Activated naive CD4-positive, alpha-beta T cell (primary cell): Measurements from ENCODE around the gene FANCD2.
"Not testable (repeated sequence)": the region's sequence is repeated elsewhere in the genome, so short reads cannot be mapped to it uniquely, and the experiment has no call there.

Experiments used
- DNase-seq, 4 experiments: peaks; one replicate each; lab custom pipeline; 2025; lab: John Stamatoyannopoulos, UW

The FANCD2 gene

DNA sequence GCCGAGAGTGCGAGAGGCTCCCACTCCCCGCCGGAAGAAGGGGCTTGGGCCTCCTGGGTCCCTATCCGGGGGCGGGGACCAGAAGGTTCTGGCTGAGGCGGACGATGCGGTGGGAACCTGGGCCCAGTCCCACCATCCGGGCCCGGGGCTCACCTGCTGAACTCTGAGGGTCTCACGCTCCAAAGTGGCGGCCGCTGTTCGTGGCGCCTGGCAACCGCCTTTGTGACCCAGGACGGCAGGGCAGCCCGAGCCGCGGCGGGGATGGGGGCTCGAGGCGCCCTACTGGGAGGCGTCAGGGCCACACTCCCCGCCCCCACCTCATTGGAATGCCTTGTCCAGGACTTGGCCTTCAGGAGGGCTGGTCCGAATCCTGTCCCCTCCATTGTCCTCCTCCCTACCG lies 81.9 kb downstream of the FANCD2 start, which contains the start of gene FANCD2OS:
Gene FANCD2OS, minus strand, starts transcription at position 165 of the 400 bp plus-strand sequence. CDS start 3,481 bp downstream, outside the sequence.
- no peak for DNase-seq

DNA sequence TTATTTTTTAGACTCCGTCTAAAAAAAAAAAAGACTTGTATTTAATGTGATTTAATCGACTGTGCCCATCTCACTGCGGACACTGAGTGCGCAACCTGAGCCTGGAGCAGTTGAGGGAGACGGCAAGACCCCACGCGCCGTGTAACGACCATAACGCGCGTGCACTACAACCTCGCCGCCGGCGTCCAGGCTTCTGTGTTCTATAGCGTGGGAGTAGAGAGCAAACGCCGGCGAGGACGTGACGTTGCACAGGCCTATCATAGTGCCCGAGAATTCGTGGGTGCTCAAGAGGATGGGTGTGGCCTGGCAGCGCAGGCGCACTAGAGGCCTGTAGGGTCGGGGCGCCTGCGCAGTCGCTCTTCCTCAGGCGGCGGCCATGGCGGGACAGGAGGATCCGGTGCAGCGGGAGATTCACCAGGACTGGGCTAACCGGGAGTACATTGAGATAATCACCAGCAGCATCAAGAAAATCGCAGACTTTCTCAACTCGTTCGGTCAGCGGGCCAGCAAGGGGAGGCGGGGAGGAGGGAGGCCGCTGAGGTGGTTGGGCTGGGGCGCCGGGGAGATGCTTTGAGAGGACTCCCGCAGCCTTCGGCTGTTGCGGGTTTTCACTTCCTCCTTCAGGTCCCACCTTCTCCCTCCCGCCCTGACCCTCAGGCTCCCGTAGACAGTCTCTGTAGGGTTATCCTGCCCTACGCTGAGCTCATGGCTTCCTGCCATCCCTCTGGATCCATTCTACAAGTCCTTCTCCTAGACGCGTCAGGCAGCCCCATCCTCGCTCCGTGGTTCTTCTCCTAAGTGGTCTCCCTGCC lies 89.3 kb downstream of the FANCD2 start, which contains the start of gene BRK1:
Gene BRK1, plus strand, starts transcription at position 350 of the 812 bp plus-strand sequence. Its CDS starts 27 bp downstream, at position 377.
- peak; percentile 83 to 89 (median 86) for DNase-seq

DNA sequence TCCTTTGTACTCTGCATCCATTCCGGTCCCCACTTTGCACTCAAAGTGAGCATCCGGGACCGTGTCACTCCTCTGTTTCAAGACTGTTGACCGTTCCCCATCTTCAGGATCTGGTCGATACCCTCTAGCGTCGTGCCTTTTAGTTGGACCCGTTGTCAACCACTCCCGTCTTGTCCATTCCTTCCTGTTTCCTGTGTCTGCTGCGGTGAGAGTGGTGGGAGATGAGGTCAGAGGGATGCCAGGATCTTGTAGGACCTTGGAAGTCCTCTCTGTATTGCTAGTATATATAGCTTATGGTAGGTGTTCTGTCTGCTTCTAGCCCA lies 89.9 kb downstream of the FANCD2 start:
- no peak for DNase-seq

DNA sequence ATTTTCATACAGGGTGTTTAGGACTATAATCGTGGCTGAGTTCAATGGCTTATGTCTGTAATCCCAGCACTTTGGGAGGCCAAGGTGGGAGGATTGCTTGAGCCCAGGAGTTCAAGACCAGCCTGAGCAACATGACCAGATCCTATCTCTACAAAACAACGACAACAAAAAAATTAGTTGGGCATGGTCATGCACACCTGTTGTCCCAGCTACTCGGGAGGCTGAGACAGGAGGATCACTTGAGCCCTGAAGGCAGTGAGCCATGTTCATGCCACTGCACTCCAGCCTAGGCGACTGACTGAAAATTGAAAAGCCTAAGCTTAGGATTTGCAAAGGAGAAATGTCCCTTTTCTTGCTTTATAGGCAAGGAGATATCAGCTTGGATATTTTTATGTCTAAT lies 90.7 kb downstream of the FANCD2 start:
- DNase-seq = no peak

DNA sequence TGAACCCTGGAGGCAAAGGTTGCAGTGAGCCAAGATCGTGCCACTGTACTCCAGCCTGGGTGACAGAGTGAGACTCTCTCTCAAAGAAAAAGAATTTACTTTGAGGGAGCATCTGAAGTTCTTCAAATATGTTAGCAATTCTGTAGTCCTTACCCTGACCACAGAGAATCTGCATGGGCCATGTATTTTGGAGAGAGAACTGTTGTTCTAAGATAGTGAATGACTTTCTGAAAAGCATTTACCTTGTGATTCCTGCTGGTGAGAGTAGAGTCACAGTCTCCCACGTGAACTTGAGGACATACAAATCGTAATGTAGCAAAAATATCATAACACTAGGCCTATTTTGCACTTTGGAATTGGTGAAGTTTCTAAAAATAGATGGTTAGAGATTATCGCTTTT lies 93.1 kb downstream of the FANCD2 start:
- DNase-seq = no peak

DNA sequence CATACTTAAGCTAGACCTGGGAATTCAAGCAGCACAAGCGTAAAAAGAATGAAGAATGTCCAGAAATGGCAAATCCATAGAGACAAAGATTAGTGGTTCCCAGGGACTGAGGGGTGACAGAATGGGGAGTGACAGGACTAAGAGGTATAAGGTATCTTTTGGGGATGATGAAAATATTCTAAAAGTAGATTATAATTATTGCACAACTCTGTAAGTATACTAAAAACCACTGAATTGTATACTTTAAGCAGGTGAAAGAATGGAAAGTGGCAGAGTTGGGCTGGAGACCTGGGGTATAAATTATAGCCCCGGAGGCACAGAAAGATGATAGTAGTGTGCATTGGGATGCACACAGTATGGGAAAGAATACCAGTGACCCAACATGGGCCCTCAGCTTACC lies 94.8 kb downstream of the FANCD2 start:
- no peak for DNase-seq

DNA sequence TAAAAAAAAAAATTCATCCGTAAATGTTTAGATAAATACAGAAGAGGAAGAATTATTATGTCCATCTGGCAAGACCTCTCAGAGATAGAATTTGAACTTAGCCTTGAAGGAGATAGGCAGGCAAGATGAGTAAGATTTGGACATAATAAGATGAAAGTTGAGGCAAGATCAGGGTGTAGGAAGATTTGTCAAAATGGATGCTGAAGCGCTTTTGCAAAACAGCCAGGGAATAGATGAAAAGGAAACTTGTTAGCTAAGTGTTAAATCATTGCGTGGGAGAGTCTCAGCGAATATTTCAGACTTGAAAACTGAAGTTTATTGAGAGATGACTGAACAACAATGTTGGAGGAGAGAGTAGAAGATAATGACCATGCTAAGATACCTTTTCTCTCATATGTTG lies 96.5 kb downstream of the FANCD2 start:
- DNase-seq = no peak

DNA sequence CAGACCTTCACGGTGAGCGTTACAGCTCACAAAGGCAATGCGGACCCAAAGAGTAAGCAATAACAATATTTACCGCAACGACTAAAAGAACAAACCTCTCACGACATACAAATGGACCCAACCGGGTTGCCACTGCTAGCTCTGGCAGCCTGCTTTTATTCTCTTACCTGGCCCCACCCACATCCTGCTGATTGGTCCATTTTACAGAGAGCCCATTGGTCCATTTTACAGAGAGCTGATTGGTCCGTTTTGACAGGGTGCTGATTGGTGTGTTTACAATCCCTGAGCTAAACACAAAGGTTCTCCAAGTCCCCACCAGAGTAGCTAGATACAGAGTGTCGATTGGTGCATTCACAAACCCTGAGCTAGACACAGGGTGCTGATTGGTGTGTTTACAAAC lies 109.6 kb downstream of the FANCD2 start:
- DNase-seq = not testable (repeated sequence)

DNA sequence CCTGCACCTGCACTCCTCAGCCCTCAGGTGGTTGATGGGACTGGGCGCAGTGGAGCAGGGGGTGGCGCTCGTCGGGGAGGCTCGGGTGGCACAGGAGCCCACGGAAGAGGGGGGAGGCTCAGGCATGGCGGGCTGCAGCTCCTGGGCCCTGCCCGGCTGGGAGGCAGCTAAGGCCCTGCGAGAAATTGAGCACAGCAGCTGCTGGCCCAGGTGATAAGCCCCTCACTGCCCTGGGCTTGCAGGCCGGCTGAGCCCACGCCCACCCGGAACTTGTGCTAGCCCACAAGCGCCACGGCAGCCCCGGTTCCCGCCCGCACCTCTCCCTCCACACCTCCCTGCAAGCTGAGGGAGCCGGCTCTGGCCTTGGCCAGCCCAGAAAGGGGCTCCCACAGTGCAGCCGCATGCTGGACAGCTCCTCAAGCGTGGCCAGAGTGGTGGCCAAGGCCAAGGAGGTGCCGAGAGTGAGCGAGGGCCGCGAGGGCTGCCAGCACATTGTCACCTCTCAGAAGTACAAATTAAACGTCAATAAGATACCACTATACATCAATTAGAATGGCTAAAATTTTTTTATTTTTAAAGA lies 110.3 kb downstream of the FANCD2 start:
- DNase-seq = no peak

DNA sequence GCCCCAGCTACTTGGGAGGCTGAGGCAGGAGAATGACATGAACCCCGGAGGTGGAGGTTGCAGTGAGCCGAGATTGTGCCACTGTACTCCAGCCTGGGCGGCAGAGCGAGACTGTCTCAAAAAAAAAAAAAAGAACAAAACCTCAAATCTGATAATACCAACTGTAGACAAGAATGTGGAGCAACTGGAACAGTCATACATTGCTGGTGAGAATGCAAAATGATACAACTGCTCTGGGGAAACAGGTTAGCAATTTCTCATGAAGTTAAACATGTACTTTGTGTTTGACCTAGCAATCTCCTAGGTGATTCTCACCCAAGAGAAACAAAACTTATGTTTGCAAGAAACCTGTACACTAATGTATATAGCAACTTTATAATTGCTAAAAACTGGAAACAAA lies 110.9 kb downstream of the FANCD2 start:
- no peak for DNase-seq

DNA sequence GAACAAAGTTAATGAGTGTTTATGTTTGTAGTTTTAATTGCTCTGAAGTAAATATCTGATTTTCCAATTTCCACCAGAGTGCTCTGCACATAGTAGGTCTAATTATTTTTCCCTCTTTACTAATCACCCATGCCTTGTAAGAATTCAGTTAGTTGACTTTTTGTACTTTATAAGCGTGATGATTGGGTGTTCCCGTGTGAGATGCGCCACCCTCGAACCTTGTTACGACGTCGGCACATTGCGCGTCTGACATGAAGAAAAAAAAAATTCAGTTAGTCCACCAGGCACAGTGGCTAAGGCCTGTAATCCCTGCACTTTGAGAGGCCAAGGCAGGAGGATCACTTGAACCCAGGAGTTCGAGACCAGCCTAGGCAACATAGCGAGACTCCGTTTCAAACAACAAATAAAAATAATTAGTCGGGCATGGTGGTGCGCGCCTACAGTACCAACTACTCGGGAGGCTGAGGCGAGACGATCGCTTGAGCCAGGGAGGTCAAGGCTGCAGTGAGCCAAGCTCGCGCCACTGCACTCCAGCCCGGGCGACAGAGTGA lies 114.8 kb downstream of the FANCD2 start:
- DNase-seq = no peak

DNA sequence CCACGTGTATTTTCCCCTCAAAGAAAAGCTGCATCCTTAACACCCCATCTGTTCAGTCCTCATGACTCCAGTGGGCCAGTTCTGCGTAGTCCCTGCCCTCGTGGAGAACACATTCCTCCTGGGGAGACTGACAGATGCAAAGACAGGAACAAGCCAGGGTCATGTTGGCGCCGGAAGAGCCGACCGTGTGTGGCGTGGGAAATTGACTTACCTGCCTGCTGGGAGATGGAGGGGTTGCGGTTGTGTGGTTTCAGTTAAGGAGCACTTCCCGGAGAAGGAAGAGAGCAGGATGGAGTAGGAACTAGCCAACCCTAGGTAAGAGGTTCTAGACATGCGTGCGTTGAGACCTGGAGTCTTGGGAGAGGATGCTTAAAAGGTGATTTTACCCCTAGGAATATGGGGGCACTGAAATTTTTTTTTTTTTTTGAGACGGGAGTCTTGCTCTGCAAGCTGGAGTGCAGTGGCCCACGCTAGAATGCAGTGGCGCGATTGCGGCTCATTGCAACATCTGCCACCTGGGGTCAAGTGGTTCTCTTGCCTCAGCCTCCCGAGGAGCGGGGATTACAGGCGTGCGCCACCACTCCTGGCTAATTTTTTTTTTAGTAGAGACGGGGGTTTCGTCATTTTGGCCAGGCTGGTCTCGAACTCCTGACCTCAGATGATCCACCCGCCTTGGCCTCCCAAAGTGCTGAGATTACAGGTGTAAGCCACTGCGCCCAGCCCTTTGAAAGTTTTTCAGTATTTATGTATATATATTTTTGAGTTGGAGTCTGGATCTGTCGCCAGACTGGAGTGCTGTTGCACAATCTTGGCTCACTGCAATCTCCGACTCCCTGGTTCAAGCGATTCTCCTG lies 116.7 kb downstream of the FANCD2 start:
- DNase-seq = no peak

DNA sequence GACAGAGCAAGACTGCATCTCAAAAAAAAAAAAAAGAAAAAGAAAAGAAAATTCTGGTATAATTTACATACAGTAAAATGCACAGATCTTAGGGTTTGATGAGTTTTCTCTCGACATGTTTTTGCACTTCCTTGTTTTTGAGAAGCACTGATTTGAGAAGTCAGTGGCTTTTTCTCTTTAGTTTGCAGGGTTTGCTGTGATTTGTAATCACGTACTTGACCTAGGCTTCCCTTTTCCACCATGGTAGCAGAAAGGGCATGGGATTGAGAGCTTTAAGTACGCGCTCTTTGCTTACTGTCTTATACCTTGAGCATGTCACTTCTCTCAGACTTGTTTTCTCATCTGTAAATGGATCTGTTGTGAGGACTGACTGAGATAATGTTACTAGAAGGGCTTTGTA lies 119.4 kb downstream of the FANCD2 start:
- no peak for DNase-seq

DNA sequence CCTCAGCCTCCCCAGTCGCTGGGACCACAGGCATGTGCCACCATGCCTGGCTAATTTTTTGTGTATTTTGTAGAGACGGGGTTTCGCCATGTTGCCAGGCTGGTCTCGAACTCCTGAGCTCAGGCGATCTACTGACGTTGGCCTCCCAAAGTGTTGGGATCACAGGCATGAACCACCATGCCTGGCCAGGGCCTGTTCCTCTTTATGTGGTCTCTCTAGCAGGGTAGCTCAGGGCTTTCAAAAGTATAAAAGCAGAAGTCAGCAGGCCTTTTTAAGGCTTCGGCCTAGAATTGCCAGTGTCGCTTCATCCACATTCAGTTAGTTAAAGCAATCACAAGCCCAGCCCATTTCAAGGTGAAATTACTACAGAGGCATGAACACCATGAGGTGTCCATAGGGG lies 123.0 kb downstream of the FANCD2 start:
- no peak for DNase-seq

DNA sequence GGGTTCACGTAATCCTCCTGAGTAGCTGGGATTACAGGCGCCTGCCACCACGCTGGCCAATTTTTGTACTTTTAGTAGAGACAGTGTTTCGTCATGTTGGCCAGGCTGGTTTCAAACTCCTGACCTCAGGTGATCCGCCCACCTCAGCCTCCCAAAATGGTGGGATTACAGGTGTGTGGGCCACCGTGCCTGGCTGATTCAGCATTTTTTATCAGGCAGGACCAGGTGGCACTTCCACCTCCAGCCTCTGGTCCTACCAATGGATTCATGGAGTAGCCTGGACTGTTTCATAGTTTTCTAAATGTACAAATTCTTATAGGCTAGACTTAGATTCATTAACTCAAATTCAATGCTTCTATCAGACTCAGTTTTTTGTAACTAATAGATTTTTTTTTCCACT lies 124.8 kb downstream of the FANCD2 start:
- DNase-seq = no peak
